T-helper 17 cell (primary cell): ENCODE results near the gene IVD. TPM values are rescaled to one million over a fixed set of nuclear protein-coding genes. Genes with fewer than 3 reads are reported as not detected.

Experiments
- ATAC-seq: fragments of 150-1000 bp; cut with Tn5 transposase; 2 replicates; pipeline ENCODE4 v1.10.0; 2021; ENCODE audit warnings: mild to moderate bottlenecking, moderate library complexity
- DNase-seq, 3 donors: peaks; one replicate each; pipeline versions ENCODE4 v3.0.0 to v3.0.0-alpha.2; 2020 to 2021
- H3K9me3 ChIP-seq: one replicate; pipeline ENCODE4 v1.7.0; 2013; ENCODE audit warnings: low read length, mild to moderate bottlenecking; ENCODE audit not compliant: control insufficient read depth, poor library complexity, severe bottlenecking
- H3K27ac Mint-ChIP-seq: one replicate; pipeline ENCODE4 v1.8.0; 2022; ENCODE audit warnings: mild to moderate bottlenecking, moderate library complexity, mixed read lengths
- H3K27me3 Mint-ChIP-seq: one replicate; pipeline ENCODE4 v1.8.0; 2022; ENCODE audit warnings: mixed read lengths
- H3K36me3 Mint-ChIP-seq: one replicate; pipeline ENCODE4 v1.8.0; 2022; ENCODE audit warnings: low read depth, mixed read lengths
- H3K4me1 Mint-ChIP-seq: one replicate; pipeline ENCODE4 v1.8.0; 2022; ENCODE audit warnings: mild to moderate bottlenecking, mixed read lengths
- H3K4me3 Mint-ChIP-seq: one replicate; pipeline ENCODE4 v1.8.0; 2022; ENCODE audit warnings: mild to moderate bottlenecking, moderate library complexity, mixed read lengths
- total RNA-seq, 4 donors: library from RNA in 2 of 4; stranded (reverse) in 2 of 4; gene quantifications; one replicate each; pipeline ENCODE4 v1.2.3 and lab custom pipeline; 2022 to 2026

Gene IVD
- total RNA-seq, 2 donors from 2014 or later = 30.1 to 37.0 TPM

DNA sequence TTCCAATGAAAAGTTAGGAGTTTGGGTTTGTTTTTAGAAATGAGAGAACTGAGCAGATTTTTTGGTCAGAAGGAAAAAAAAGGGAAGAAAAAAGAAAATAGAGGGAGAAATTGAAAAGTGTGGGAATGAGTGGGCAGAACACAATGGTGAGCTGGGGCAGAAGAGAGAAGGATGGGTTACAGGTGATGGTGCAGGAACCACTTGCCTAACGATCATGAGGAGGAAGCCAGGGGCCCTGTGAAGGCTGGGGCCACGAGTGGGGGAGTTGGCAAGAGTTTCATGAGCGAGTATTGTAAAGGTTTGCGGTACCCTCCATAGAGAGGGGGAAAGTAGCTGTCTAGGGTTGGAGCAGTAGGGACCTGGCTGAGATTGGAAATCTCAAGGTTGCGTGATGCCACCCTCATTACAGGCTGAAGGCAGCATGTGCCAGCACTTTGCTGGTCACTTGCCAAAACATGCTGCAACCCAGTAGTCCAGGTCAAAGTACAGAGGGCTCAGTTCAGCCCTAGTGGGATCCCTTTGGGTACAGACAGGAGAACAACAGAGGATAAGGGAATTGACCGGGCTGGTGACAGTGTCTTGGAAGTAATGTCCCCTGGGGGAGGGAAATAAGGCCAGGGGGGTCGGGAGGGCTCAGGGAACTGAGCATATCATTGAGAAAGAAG lies 6.6 kb downstream of the IVD start:
- ATAC-seq = no peak
- peak overlapping the region; percentile 69 for H3K4me3 Mint-ChIP-seq
- H3K27me3 Mint-ChIP-seq = no peaks in the 10 kb centered on the region
- DNase-seq = no peak
- no peaks in the 10 kb centered on the region for H3K9me3 ChIP-seq
- H3K36me3 Mint-ChIP-seq = peaks cover 14% of the 10 kb centered on the region
- peaks cover 13% of the 10 kb centered on the region for H3K4me1 Mint-ChIP-seq
- H3K27ac Mint-ChIP-seq = no peak overlapping the region

DNA sequence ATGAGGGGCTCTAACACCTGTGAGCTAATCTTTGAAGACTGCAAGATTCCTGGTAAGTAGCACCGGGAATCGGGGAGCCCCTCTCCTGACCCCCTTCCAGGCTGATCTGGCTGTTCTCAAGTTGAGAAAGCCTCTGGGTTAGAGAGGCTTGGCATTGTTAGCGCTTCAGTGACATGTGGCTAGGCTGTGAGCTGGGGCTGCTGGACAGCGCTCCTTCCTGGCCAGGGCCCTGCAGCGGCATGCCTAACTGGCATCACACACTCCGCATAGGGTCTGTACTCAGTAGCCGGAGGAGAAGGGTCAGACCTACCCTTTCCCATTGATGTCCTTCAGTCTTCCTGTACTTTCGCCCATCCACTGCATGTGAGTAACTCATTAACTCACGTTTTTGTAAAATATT lies 7.4 kb downstream of the IVD start:
- no peaks in the 10 kb centered on the region for H3K27me3 Mint-ChIP-seq
- H3K4me3 Mint-ChIP-seq = no peak overlapping the region
- no peak for ATAC-seq
- no peak overlapping the region for H3K27ac Mint-ChIP-seq
- H3K9me3 ChIP-seq = no peaks in the 10 kb centered on the region
- H3K4me1 Mint-ChIP-seq = peaks cover 10% of the 10 kb centered on the region
- DNase-seq = no peak
- peaks cover 16% of the 10 kb centered on the region for H3K36me3 Mint-ChIP-seq

- Mint-ChIP-seq H3K27ac (no peak overlapping the region), H3K36me3 (peaks cover 17% of the 10 kb centered on the region), H3K4me3 (no peak overlapping the region), H3K4me1 (peaks cover 10% of the 10 kb centered on the region), H3K27me3 (no peaks in the 10 kb centered on the region)
- H3K9me3 ChIP-seq = no peaks in the 10 kb centered on the region
- DNase-seq (no peak), ATAC-seq (no peak)
These were observed 9.2 kb downstream of the IVD start for GRCh38 chr15:40414816-40415215.

- ATAC-seq = no peak
- H3K27me3 Mint-ChIP-seq = no peaks in the 10 kb centered on the region
- no peak for DNase-seq
- H3K27ac Mint-ChIP-seq = no peak overlapping the region
- H3K36me3 Mint-ChIP-seq = peaks cover 17% of the 10 kb centered on the region
- no peak overlapping the region for H3K4me3 Mint-ChIP-seq
- H3K9me3 ChIP-seq = no peaks in the 10 kb centered on the region
- peaks cover 10% of the 10 kb centered on the region for H3K4me1 Mint-ChIP-seq
These were observed 9.6 kb downstream of the IVD start for GRCh38 chr15:40415226-40415625.

DNA sequence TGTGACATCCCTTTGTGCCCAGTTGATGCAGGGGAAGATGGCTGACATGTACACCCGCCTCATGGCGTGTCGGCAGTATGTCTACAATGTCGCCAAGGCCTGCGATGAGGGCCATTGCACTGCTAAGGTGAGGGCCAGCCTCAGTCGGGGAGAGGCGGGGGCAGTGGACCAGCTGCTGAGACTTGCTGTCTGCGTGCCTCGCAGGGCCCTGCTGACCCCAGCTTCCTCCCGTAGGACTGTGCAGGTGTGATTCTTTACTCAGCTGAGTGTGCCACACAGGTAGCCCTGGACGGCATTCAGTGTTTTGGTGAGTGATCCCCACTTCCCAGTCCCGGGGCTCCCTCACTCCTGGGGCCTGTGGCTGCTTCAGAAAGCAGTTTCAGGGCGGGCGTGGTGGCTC lies 10.5 kb downstream of the IVD start:
- DNase-seq = no peak
- peaks cover 13% of the 10 kb centered on the region for H3K36me3 Mint-ChIP-seq
- no peak for ATAC-seq
- H3K27me3 Mint-ChIP-seq = no peaks in the 10 kb centered on the region
- H3K9me3 ChIP-seq = no peaks in the 10 kb centered on the region
- H3K4me1 Mint-ChIP-seq = peaks cover 10% of the 10 kb centered on the region
- H3K27ac Mint-ChIP-seq = no peak overlapping the region
- H3K4me3 Mint-ChIP-seq = no peak overlapping the region

- no peak overlapping the region for H3K27ac Mint-ChIP-seq
These were observed 12.5 kb downstream of the IVD start for GRCh38 chr15:40418126-40418525.

GRCh38 chr15:40420071-40420713 lies 14.6 kb downstream of the IVD start:
- no peaks in the 10 kb centered on the region for H3K27me3 Mint-ChIP-seq
- no peaks in the 10 kb centered on the region for H3K4me1 Mint-ChIP-seq
- H3K27ac Mint-ChIP-seq = no peak overlapping the region
- H3K9me3 ChIP-seq = no peaks in the 10 kb centered on the region
- H3K4me3 Mint-ChIP-seq = no peak overlapping the region
- peaks cover 9% of the 10 kb centered on the region for H3K36me3 Mint-ChIP-seq
- no peak for ATAC-seq
- no peak for DNase-seq

More at GRCh38 chr15:40418126-40418525, 12.5 kb downstream of the IVD start:
- H3K27me3 Mint-ChIP-seq = no peaks in the 10 kb centered on the region
- no peaks in the 10 kb centered on the region for H3K4me1 Mint-ChIP-seq
- H3K36me3 Mint-ChIP-seq = peaks cover 5% of the 10 kb centered on the region
- H3K9me3 ChIP-seq = no peaks in the 10 kb centered on the region
- no peak for DNase-seq
- ATAC-seq = no peak
- H3K4me3 Mint-ChIP-seq = no peak overlapping the region

GRCh38 chr15:40420793-40421192 lies 15.2 kb downstream of the IVD start:
- no peaks in the 10 kb centered on the region for H3K9me3 ChIP-seq
- H3K27ac Mint-ChIP-seq = no peak overlapping the region
- no peaks in the 10 kb centered on the region for H3K27me3 Mint-ChIP-seq
- H3K36me3 Mint-ChIP-seq = peaks cover 7% of the 10 kb centered on the region
- DNase-seq (no peak), ATAC-seq (no peak)
- H3K4me3 Mint-ChIP-seq = no peak overlapping the region
- H3K4me1 Mint-ChIP-seq = no peaks in the 10 kb centered on the region

DNA sequence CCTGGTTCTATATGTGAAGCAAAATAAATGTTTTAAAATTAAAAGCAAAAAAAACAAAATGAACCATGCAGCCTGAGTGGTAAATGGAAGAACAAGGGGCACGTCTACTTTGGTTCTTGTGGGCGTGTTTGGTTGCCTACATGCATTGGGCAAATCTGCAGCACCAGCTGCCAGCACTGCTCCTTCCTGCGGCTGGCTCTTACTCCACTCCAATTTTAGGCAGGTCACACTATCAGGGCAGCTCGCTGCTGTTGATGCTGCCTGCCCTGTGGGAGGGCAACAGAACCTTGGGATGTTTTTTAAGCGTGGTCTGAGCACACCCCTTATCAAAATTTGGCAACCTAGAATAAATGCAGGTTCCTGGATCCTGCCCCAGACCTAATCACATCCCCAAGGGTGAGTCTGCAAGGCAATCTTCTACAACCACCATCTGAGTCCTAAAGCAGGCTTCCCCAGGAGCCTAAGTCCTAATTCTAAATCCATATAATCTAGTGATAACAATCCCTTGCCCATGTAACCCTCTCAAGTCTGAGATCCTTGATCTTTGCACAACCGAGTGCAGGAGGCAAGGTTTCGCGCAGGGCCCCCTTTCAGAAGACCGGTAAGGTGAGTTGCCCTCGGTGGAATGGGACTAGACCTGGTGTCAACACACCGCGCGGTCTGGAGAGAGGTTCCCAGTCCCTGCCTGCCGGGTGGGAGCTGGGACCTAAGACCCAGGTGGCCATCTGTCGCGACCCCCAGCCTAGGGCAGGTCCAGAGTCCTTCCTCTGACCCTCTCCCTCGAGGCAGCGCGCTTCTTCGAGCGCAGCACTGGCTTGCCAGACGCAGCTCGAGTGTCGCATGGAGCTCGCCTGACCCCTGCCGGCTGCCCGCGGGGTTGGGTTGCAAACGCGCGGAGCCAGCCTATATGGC lies 15.9 kb downstream of the IVD start:
- peak; percentile 63 to 83 (median 66) for DNase-seq
- Mint-ChIP-seq H3K4me3 (no peak overlapping the region), H3K27me3 (no peaks in the 10 kb centered on the region), H3K36me3 (peaks cover 7% of the 10 kb centered on the region), H3K4me1 (no peaks in the 10 kb centered on the region), H3K27ac (no peak overlapping the region)
- H3K9me3 ChIP-seq = no peaks in the 10 kb centered on the region
- ATAC-seq = peak; percentile 97

DNA sequence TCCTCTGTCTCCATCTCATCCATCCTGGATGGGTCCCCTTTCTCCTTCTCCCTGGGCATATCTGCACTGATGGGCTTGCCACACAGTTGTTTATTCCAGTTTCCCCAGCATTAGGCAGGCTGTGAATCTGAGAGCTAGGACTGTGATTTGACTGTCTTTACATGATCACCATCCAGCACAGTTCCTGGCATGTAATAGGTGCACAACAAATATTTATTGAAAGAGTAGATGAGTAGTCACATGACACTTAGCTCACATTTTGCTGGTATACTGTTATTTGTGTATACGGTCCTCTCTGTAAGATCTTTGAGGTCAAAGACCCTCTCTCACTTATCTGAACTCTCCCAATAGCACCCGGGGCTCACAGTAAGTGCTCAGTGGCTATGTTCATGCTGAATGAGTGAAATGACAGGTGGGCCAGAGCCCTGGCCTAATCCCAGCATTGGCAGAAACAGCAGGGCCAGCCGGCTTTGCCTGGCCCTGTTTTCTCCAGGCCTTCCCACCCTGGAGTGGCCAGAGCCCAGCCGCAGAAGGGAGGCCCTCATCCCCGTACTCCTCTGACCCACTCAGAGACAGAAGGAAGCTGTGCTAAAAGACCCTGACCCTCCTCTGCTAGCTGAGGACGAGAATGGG lies 19.0 kb downstream of the IVD start:
- Mint-ChIP-seq H3K4me3 (no peak overlapping the region), H3K36me3 (peaks cover 4% of the 10 kb centered on the region), H3K4me1 (peaks cover under 1% of the 10 kb centered on the region), H3K27me3 (no peaks in the 10 kb centered on the region), H3K27ac (no peak overlapping the region)
- no peaks in the 10 kb centered on the region for H3K9me3 ChIP-seq
- no peak for DNase-seq
- ATAC-seq = no peak

DNA sequence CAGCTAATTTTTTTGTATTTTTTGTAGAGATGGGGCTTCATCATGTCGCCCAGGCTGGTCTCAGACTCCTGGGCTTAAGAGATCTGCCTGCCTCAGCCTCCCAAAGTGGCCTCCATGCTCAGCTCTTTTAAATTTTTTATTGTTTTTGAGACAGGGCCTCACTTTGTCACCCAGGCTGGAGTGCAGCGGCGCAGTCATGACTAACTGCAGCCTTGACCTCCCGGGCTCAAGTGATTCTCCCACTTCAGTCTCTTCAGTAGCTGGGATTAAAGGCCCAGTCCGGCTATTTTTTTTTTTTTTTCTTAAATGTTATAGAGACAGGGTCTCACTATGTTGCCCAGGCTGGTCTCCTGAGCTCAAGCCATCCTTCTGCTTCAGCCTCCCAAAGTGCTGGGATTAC lies 20.1 kb downstream of the IVD start:
- no peaks in the 10 kb centered on the region for H3K9me3 ChIP-seq
- Mint-ChIP-seq H3K4me3 (no peak overlapping the region), H3K27me3 (peaks cover 5% of the 10 kb centered on the region), H3K27ac (no peak overlapping the region), H3K4me1 (peaks cover 3% of the 10 kb centered on the region), H3K36me3 (peaks cover 4% of the 10 kb centered on the region)
- DNase-seq (no peak), ATAC-seq (no peak)

DNA sequence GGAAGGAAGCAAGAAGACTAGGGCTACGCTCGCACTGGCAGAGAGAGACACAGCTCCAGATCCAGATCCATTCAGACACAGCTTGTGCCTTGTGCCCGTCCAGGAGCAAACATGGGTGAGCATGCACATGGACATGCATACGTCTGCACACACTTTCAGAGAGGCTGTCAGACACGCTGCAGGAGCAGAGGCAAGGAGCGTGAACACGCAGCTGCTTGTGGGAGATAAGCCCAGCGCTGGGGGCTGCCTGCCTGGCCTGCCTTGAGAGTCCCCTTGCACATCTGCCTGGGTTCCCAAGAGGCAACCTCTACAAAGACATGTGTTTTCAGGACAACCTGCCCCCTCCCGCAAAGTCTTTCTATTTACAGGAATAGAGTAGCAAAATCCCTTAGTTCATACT lies 21.6 kb downstream of the IVD start:
- no peak overlapping the region for H3K27ac Mint-ChIP-seq
- peaks cover 5% of the 10 kb centered on the region for H3K27me3 Mint-ChIP-seq
- peaks cover 4% of the 10 kb centered on the region for H3K36me3 Mint-ChIP-seq

GRCh38 chr15:40428185-40428584 lies 22.6 kb downstream of the IVD start:
- Mint-ChIP-seq H3K27me3 (peaks cover 5% of the 10 kb centered on the region), H3K4me1 (peaks cover 3% of the 10 kb centered on the region), H3K27ac (no peak overlapping the region), H3K4me3 (no peak overlapping the region), H3K36me3 (peaks cover 4% of the 10 kb centered on the region)
- ATAC-seq = no peak
- no peaks in the 10 kb centered on the region for H3K9me3 ChIP-seq
- DNase-seq = no peak

More for the DNA sequence above, 21.6 kb downstream of the IVD start:
- Mint-ChIP-seq H3K4me1 (peaks cover 3% of the 10 kb centered on the region), H3K4me3 (no peak overlapping the region)
- ATAC-seq = no peak
- H3K9me3 ChIP-seq = no peaks in the 10 kb centered on the region
- DNase-seq = no peak
